Activated CD4-positive, alpha-beta T cell treated with anti-CD3 and anti-CD28 coated beads, Interleukin-2, Interleukin-4, amounts not matched to agents 100 ng/mL and 50 ng/mL, durations not matched to agents 16 hours and 8 hours (primary cell): Measurements from ENCODE around the gene TSACC.

Source experiments
- DNase-seq: peaks from one replicate; pipeline ENCODE4 v3.0.0-alpha.2; 2020; ENCODE audit warnings: low spot score

Gene TSACC

GRCh38 chr1:156394835-156395461 lies 56.6 kb downstream of the TSACC start:
- no peak for DNase-seq
